Right hindlimb (tissue), 1 donor: ENCODE results near the gene F2.

Source experiments
- DNase-seq: peaks from one replicate; pipeline ENCODE4 v3.0.0-alpha.2; 2018

The F2 gene

DNA sequence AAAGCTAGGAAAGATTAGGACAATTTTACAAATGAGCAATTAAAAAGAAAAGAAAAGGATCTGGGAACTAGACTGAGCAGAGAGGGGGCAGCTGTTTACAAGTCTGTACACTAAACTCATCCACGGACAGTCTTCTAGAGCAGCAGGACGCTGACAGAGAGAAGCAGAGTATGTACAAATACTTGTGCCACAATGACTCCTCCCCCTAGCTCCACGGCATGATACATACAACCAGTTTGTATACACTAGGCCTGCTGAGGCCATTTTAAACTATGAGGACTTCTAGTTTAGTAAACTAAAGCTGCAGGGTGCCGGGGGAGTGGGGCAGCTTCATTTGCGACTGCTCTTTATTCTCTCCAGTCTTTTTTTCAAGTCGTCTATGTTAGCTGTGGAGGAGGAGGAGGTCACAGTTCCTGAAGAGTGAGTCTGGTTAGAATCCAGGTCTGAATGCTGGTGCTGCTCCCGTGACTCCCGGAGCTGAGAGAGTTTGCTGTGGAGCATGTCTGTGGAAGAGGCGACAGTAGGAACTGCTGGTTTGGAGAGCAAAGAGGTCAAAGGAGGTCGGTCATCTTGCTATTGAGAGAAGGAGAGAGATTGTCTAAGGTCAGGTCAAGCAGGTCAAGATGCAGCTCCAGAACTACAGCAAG, 24.8 kb downstream of the F2 start:
- no peak for DNase-seq

DNA sequence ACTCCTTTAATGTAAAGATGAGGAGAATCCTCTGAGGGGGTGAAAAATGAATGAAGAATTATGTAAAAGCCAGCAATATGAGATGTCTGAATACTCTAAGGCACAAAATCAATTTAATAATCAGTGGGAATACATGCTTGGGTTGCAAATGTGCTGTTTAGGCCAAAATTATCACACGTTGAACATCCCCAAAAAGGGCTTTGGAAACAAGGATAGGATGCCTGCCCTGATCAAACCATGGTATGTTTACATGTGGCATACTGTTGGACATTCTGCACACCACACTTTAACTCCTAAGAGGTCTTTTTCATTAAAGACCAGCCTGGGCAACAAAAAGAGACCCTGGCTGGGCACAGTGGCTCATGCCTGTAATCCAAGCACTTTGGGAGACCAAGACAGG, 26.3 kb downstream of the F2 start:
- no peak for DNase-seq

- no peak for DNase-seq
These were observed 27.0 kb downstream of the F2 start for GRCh38 chr11:46745995-46746394.

- DNase-seq, result no peak
These were observed 28.1 kb downstream of the F2 start for GRCh38 chr11:46747150-46747549.

GRCh38 chr11:46755962-46756361, 36.9 kb downstream of the F2 start:
- DNase-seq, result no peak

- DNase-seq, result no peak
These were observed 40.2 kb downstream of the F2 start for GRCh38 chr11:46759196-46759595.

DNA sequence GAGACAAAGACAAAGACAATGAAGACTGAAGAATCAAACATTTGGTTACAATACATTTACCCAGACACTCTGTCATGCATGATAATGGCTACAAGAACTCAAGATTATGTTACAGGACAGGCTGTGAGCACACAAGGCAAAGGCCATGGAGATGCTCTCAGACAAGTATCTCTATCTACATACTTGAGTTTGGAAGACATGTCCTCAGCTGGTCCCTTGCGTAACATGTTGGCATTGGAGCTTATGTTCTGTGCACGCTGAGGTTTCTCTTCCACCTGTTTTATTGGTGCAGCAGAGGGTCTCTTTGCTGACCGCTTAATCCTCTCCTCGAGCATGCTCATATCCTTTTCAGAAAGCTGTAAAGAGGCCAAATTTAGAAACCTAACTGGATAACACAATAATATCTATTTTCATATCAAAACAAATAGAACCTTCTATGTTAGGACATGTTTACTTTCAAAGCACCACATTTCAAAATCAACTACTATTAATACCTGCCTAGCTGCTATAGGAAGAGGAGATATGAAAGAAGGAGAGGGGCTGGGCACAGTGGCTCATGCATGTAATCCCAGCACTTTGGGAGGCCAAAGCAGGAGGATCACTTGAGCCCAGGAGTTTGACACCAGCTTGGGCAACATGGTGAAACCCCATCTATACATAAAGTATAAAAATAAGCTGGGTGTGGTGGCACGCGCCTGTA, 41.6 kb downstream of the F2 start:
- DNase-seq, result no peak

GRCh38 chr11:46761807-46762206, 42.8 kb downstream of the F2 start:
- no peak for DNase-seq

DNA sequence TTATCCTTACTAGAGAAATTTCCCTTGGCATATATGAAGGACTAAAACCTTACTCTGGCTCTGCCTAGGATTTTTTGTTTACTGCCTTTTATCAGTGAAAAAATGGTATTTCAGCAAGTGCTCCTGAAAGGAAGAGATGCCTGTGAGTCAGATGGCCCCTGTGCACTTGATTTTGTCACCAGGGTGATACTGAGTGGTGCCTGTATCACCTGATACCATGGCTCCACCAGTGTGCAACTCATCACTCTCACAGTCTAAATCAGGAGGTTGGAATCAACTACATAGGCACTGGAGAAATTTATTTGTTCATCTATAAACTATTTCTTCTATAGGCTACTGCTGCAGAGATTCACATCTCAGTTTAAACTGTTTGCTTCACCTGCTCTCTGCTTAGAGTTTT, 43.2 kb downstream of the F2 start:
- no peak for DNase-seq

- no peak for DNase-seq
These were observed 47.6 kb downstream of the F2 start for GRCh38 chr11:46766656-46767055.

DNA sequence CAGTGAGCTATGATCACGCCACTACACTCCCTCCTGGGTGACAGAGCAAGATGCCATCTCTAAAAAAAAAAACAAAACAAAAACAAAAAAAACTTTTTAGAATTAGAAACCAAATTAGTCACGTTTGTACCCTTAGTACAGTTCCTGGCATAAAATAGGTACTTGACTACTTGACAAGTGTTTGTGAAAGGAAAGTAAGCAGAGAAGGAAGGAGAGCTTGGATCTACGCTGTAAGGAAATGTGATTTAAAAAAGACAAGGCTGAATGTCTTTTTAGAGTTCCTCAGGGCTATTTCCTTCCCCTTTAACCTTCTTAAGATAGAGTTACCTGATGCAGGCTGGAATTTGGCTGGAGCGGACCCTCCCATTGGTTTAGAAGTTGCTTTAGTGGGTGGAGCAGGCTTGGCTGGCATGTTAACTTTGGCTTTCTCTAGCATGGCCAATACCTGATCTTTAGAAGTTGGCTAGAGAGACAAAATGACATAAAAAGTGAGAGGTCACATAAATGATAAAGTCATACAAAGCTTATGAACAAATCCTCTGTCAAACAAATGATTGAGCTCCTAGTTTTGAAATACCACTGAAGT, 50.7 kb downstream of the F2 start:
- DNase-seq, result no peak

DNA sequence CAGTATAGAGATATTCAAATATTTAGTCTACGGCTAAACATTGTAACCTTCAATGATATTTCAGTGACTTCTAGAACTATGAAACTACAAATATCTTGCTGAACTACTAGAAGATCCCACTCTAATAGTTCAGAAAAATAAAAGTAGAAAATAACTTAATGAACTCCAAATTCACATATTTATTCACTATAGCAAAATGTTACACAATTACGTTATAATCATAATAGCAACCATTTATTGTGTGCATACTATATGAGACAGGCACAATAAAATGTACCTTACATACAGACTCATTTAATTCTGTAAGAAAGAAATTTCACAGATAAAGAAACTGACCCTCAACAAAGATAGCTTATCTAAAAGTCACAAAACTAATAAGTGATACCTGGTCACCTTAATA, 57.9 kb downstream of the F2 start:
- no peak for DNase-seq

GRCh38 chr11:46778416-46778815, 59.4 kb downstream of the F2 start:
- no peak for DNase-seq
